LNCAP (cell line): Measurements from ENCODE around the gene KLRG1.

ENCODE experiments used
- TF ChIP-seq, protein P1 (sequence below): fragments of 450-650 bp; IDR thresholded peaks from 2 replicates; pipeline ENCODE4 v1.5.1; 2017; ENCODE audit warnings: mild to moderate bottlenecking

The KLRG1 gene

DNA sequence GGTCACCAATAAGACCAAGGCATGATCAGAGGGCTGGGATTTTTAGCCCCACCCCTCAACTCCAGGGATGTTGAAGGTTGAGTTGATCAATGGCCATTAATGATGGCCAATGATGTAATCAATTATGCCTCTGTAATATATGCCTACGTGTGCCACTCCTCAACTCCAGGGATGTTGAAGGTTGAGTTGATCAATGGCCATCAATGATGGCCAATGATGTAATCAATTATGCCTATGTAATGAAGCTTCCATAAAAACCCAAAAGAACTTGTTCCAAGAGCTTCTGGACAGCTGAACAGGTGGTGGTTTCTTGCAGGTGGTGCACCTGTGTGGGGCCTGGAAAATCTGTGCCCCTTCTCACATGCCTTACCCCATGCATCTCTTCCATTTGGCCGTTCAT lies 33.2 kb downstream of the KLRG1 start:
- TF ChIP-seq, protein P1, sequence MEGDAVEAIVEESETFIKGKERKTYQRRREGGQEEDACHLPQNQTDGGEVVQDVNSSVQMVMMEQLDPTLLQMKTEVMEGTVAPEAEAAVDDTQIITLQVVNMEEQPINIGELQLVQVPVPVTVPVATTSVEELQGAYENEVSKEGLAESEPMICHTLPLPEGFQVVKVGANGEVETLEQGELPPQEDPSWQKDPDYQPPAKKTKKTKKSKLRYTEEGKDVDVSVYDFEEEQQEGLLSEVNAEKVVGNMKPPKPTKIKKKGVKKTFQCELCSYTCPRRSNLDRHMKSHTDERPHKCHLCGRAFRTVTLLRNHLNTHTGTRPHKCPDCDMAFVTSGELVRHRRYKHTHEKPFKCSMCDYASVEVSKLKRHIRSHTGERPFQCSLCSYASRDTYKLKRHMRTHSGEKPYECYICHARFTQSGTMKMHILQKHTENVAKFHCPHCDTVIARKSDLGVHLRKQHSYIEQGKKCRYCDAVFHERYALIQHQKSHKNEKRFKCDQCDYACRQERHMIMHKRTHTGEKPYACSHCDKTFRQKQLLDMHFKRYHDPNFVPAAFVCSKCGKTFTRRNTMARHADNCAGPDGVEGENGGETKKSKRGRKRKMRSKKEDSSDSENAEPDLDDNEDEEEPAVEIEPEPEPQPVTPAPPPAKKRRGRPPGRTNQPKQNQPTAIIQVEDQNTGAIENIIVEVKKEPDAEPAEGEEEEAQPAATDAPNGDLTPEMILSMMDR: no peak

DNA sequence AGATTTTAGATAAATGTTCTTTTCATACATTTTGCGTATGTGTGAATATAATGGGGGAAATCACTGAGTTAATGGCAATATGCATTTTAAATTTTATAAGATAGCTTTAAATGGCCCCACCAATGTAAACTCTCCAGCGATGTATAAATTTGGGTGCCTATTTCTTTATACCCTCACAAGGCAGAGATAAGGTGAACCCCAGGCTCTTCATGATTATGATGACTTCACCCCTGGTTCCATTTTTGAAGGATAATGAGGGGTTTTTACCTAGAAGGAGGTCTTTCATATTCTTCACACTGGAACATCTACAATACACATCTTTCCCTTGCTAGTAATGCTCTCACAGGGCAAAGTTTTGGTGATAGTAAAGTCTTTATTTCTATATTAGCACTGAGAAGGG lies 35.2 kb downstream of the KLRG1 start:
- TF ChIP-seq, protein P1: no peak

DNA sequence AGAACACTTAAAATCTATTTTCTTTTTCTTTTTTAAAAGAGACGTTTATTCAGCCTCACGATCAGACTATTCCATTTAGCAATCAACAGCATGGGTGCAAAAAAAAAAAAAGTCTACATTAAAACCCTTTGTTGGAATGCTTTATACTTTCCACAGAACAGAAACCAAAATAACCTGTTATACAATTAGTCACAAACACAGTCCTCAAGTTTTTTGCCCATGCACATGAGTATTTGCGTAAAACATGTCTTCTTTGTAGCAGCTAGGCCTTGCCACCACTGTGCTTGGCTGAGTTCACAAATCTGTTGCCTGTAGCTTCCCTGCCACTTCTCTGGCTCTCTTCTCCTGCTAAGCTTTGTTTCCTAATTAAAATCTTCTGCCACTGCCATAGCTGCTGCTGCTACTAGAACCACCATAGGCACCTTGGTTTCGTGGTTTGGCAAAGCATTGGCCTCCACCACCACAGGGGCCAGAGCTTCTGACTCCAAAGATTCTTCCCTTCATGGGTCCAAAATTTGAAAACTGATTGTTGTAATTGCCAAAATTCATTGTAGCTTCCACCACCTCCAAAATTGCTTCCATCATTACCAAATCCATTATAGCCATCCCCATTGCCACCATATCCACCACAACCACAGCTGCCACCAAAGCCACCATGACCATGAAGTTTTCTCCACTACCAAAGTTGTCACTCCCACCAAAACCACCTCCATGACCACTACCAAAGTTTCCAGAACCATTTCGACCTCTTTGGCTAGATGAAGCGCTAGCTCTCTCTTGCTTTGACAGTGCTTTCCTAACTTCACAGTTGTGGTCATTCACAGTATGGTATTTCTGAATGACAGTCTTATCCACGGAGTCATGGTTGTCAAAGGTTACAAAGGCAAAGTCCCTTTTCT lies 38.1 kb downstream of the KLRG1 start:
- TF ChIP-seq, protein P1: no peak

DNA sequence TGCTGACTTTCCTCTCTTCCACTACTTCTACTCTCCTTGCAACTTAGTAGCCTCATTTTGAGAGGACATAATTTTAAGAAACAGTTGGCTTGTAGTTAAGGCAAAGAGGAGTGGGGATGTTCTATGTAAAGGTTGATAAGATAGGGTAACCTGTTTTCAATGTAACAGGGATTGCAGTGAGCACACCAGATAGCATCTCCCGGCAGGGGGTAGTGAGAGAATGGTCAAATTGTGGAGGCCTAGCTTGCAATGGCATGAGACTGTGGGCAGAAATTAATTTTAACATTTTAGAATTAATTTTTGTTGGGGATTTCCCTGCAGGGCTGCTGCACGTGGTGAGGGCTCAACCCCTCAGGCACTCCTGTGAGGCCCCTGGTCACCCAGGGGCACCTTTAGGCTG lies 41.4 kb downstream of the KLRG1 start:
- TF ChIP-seq, protein P1: no peak

DNA sequence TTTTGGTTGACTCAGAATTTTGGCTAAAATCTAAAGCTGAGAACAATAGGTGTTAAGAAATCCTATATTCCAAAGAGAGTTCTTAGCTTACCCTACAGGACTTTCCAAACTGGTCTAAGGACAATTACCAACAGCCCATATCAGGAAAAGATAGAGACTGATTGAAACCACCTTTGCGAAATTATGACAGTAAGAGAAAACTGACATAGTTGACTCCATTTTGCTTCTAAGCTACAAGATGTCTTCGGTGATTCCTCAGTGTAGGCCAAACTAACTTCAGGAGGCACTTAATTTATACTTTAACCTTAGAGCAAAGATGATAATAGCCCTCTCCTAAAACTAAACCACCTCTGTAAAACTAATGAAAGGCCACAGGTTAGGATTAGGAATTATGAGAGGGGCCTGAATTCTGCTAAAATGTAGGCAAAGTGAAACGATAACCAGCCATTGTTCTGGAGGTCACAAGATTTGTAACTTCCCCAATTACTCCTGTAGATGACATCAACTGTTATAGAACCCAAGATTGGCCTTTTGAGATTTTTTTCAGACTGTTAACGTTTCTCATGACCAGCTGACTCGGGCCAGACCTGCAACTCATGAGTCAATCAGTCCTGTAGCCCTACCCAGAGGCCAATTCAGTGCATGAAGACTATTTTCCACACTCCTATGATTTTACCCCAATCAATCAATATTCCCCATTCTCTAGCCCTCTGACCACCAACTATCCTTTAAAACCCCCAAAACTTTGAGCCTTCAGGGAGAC lies 43.0 kb downstream of the KLRG1 start:
- TF ChIP-seq, protein P1: no peak

DNA sequence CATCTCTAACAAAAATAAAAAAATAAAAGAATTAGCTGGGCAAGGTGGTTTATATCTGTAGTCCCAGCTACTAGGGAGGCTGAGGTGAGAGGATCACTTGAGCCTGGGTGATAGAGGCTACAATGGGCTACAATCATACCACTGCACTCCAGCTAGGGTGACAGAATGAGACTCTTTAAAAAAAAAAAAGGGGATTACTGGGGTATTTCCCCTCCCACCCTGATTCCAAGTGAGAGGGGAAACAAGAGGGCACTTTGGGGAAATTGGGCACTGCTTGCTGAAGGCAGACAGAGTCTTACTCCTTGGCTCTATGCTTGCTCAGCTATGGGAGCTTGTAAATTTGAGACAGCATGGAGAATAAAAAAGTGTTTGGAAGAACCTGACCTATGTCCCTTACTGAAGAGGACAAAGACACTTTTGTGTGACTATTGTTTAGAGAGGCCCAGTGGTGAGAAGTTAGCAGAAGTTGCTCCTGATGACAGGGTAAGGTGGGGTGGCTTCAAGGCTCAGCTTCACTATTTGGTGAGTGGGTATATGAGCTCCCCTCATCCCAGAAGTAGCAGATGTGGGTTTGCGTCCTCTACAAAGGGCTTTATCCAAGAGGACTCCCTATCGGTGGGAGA lies 44.0 kb downstream of the KLRG1 start:
- TF ChIP-seq, protein P1: no peak

DNA sequence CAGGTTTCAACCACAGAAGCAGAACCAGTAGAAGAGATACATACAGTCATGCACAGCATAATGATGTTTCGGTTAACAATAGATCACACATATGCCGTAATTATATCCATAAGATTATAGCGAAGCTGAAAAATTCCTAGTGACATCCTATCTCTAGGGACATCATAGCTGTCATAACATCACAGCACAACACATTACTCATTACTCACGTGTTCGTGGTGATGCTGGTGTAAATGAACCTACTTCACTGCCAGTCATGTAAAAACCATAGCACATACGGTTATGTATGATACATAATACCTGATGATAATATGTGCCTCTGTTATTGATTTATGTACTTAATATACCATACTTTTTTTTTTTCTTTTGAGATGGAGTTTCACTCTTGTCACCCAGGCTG lies 44.7 kb downstream of the KLRG1 start:
- TF ChIP-seq, protein P1: no peak
